Hepatocyte (in vitro differentiated cells): ENCODE measurements around the gene MSI2.

Experiments used
- CTCF ChIP-seq: fragments of 200-600 bp; sonication (generic); IDR thresholded peaks from 2 replicates; pipeline ENCODE4 v1.5.1; 2016; ENCODE audit warnings: antibody characterized with exemption, mild to moderate bottlenecking; ENCODE audit not compliant: poor library complexity
- EZH2 ChIP-seq: fragments of 200-600 bp; sonication (generic); IDR thresholded peaks from 2 replicates; pipeline ENCODE4 v1.6.1; 2016; ENCODE audit warnings: antibody characterized with exemption, mild to moderate bottlenecking, borderline replicate concordance
- EZH2phosphoT487 ChIP-seq: fragments of 200-600 bp; sonication (generic); IDR thresholded peaks from one replicate; pipeline ENCODE4 v1.6.1; 2018; ENCODE audit warnings: antibody characterized with exemption, mild to moderate bottlenecking, low read depth, moderate library complexity; ENCODE audit not compliant: unreplicated experiment, severe bottlenecking

- TF ChIP-seq CTCF (no peak), EZH2 (no peak), EZH2phosphoT487 (no peak)
Measured at GRCh38 chr17:57679356-57679755, 423.0 kb downstream of the MSI2 start.
